ENCODE measurements around the gene SLCO1C1.
"Not testable (repeated sequence)": the region's sequence is repeated elsewhere in the genome, so short reads cannot be mapped to it uniquely, and the experiment has no call there.

SLCO1C1 gene

GRCh38 chr12:20740972-20741371 is 45.8 kb downstream of the SLCO1C1 start:
- no peak overlapping the region for H3K4me3 ChIP-seq (ENCODE audit: low read length)
- no peak for TF ChIP-seq ZNF274 (IDR thresholded peaks at IDR 0.05; ENCODE audit: low read depth, low read length)

GRCh38 chr12:20748198-20748597 is 53.1 kb downstream of the SLCO1C1 start:
- no peak overlapping the region for H3K4me3 ChIP-seq (ENCODE audit: low read length)
- no peak for TF ChIP-seq ZNF274 (IDR thresholded peaks at IDR 0.05; ENCODE audit: low read depth, low read length)

GRCh38 chr12:20751046-20751445 is 55.9 kb downstream of the SLCO1C1 start:
- no peak overlapping the region for H3K4me3 ChIP-seq (ENCODE audit: low read length)
- TF ChIP-seq ZNF274 (IDR thresholded peaks at IDR 0.05; ENCODE audit: low read depth, low read length) = no peak

- TF ChIP-seq ZNF274 (IDR thresholded peaks at IDR 0.05; ENCODE audit: low read depth, low read length) = no peak
- no peak overlapping the region for H3K4me3 ChIP-seq (ENCODE audit: low read length)
These were observed 82.3 kb downstream of the SLCO1C1 start for GRCh38 chr12:20777420-20777819.

GRCh38 chr12:20778969-20779368 is 83.8 kb downstream of the SLCO1C1 start:
- TF ChIP-seq ZNF274 (IDR thresholded peaks at IDR 0.05; ENCODE audit: low read depth, low read length) = no peak
- H3K4me3 ChIP-seq (ENCODE audit: low read length) = no peak overlapping the region

- H3K4me3 ChIP-seq (ENCODE audit: low read length) = not testable (repeated sequence)
These were observed 84.8 kb downstream of the SLCO1C1 start for GRCh38 chr12:20779971-20780370.

- not testable (repeated sequence) for H3K4me3 ChIP-seq (ENCODE audit: low read length)
These were observed 88.7 kb downstream of the SLCO1C1 start for GRCh38 chr12:20783796-20784357.

GRCh38 chr12:20792971-20793370 is 97.8 kb downstream of the SLCO1C1 start:
- no peak for TF ChIP-seq ZNF274 (IDR thresholded peaks at IDR 0.05; ENCODE audit: low read depth, low read length)
- no peak overlapping the region for H3K4me3 ChIP-seq (ENCODE audit: low read length)

GRCh38 chr12:20798554-20798953 is 103.4 kb downstream of the SLCO1C1 start:
- TF ChIP-seq ZNF274 (IDR thresholded peaks at IDR 0.05; ENCODE audit: low read depth, low read length) = no peak
- no peak overlapping the region for H3K4me3 ChIP-seq (ENCODE audit: low read length)

GRCh38 chr12:20800160-20800559 is 105.0 kb downstream of the SLCO1C1 start:
- no peak overlapping the region for H3K4me3 ChIP-seq (ENCODE audit: low read length)
- TF ChIP-seq ZNF274 (IDR thresholded peaks at IDR 0.05; ENCODE audit: low read depth, low read length) = no peak

- no peak for TF ChIP-seq ZNF274 (IDR thresholded peaks at IDR 0.05; ENCODE audit: low read depth, low read length)
- H3K4me3 ChIP-seq (ENCODE audit: low read length) = no peak overlapping the region
These were observed 105.9 kb downstream of the SLCO1C1 start for GRCh38 chr12:20801035-20801434.

All from GM08714 (cell line).